ENCODE results near the gene SBSN. TPM values are rescaled to one million over a fixed set of nuclear protein-coding genes. Genes with fewer than 3 reads are reported as not detected.

The SBSN gene
- total RNA-seq, 1 donor, result not detected

Other genes with a start within 250 kb of the SBSN start
- not detected in 2 replicates for gene HAMP, start 245.8 kb downstream of the SBSN start, total RNA-seq
- gene MAG, start 236.2 kb downstream of the SBSN start, total RNA-seq, result not detected in 2 replicates
- 0.32 TPM in 1 of 2 replicates, not detected in the other for gene CD22, start 199.1 kb downstream of the SBSN start, total RNA-seq
- gene FFAR1, start 180.4 kb downstream of the SBSN start, total RNA-seq, result not detected in 2 replicates
- not detected in 2 replicates for gene FFAR3, start 169.9 kb downstream of the SBSN start, total RNA-seq
- not detected in 2 replicates for gene GPR42, start 157.2 kb downstream of the SBSN start, total RNA-seq
- gene FFAR2, start 80.1 kb downstream of the SBSN start, total RNA-seq, result not detected in 2 replicates
- not detected in 2 replicates for gene KRTDAP, start 37.8 kb downstream of the SBSN start, total RNA-seq
- 0.97 and 2.2 TPM in 2 replicates for gene DMKN, start 14.7 kb downstream of the SBSN start, total RNA-seq
- not detected in 2 replicates for gene GAPDHS, start 5.1 kb upstream of the SBSN start, total RNA-seq
- 77.3 and 81.2 TPM in 2 replicates for gene TMEM147, start 17.3 kb upstream of the SBSN start, total RNA-seq
- gene ATP4A, start 35.3 kb upstream of the SBSN start, total RNA-seq, result not detected in 2 replicates
- not detected in 2 replicates for gene PMIS2, start 57.9 kb upstream of the SBSN start, total RNA-seq
- 6.5 and 6.8 TPM in 2 replicates for gene HAUS5, start 84.4 kb upstream of the SBSN start, total RNA-seq
- gene RBM42, start 100.7 kb upstream of the SBSN start, total RNA-seq, result 41.0 and 54.1 TPM in 2 replicates
- under 0.01 and 0.86 TPM in 2 replicates for gene ETV2, start 113.4 kb upstream of the SBSN start, total RNA-seq
- 165 and 215 TPM in 2 replicates for gene COX6B1, start 120.0 kb upstream of the SBSN start, total RNA-seq
- not detected in 2 replicates for gene UPK1A, start 138.2 kb upstream of the SBSN start, total RNA-seq
- gene ZBTB32, start 176.2 kb upstream of the SBSN start, total RNA-seq, result not detected in 2 replicates
- gene KMT2B, start 189.7 kb upstream of the SBSN start, total RNA-seq, result 5.6 and 7.4 TPM in 2 replicates
- 0.43 and 0.64 TPM in 2 replicates for gene IGFLR1, start 214.1 kb upstream of the SBSN start, total RNA-seq
- 4.7 and 5.8 TPM in 2 replicates for gene U2AF1L4, start 217.1 kb upstream of the SBSN start, total RNA-seq
- 14.7 and 18.7 TPM in 2 replicates for gene PSENEN, start 217.3 kb upstream of the SBSN start, total RNA-seq
- 13.8 and 14.2 TPM in 2 replicates for gene LIN37, start 220.3 kb upstream of the SBSN start, total RNA-seq
- 20.7 and 44.8 TPM in 2 replicates for gene HSPB6, start 228.7 kb upstream of the SBSN start, total RNA-seq
- 8.7 and 9.5 TPM in 2 replicates for gene PROSER3, start 229.9 kb upstream of the SBSN start, total RNA-seq
- gene ARHGAP33, start 247.3 kb upstream of the SBSN start, total RNA-seq, result 1.7 and 2.3 TPM in 2 replicates

Measured in fibroblast of villous mesenchyme (primary cell).